Measurements from ENCODE around the gene EIF2B1.

- TF ChIP-seq POLR2A (IDR thresholded peaks at IDR 0.05; ENCODE audit: low read length) (no peak), GATA1 (IDR thresholded peaks at IDR 0.05; ENCODE audit: low read depth, low read length) (no peak)
Observed at GRCh38 chr12:123671876-123672275, 38.4 kb upstream of the EIF2B1 start.
